Breast epithelium (tissue), 3 donors: Measurements from ENCODE around the gene OR7G1.

ENCODE experiments used
- CTCF ChIP-seq, 3 donors: fragments of 450-650 bp; IDR thresholded peaks; one replicate each; pipeline ENCODE4 v1.5.1; 2016 to 2017; ENCODE audit warnings: antibody characterized with exemption in 3 of 3, mild to moderate bottlenecking in 3 of 3, moderate library complexity in 3 of 3
- POLR2AphosphoS5 ChIP-seq, 3 donors: sonication (generic); formaldehyde crosslinking; IDR thresholded peaks; one replicate each; pipeline ENCODE4 v1.6.1; 2017; ENCODE audit warnings: antibody characterized with exemption in 3 of 3

- no peak for TF ChIP-seq POLR2AphosphoS5 (IDR thresholded peaks at IDR 0.05)
- no peak for TF ChIP-seq CTCF (IDR thresholded peaks at IDR 0.05)
Measured at GRCh38 chr19:9116547-9116946, 984 bp upstream of the OR7G1 start.
